KOPT-K1 (cell line): ENCODE results near the gene CTSE.

ENCODE experiments used
- H3K27ac ChIP-seq: fragments of 200-600 bp; sonication (generic); 2 replicates; pipeline ENCODE4 v1.5.1; 2016; ENCODE audit warnings: antibody characterized with exemption, mild to moderate bottlenecking, low read depth, low read length; ENCODE audit not compliant: poor library complexity, severe bottlenecking
- H3K36me3 ChIP-seq: fragments of 200-600 bp; sonication (generic); 2 replicates; pipeline ENCODE4 v1.5.1; 2017; ENCODE audit warnings: antibody characterized with exemption, mild to moderate bottlenecking, low read length, moderate library complexity; ENCODE audit not compliant: insufficient read depth
- H3K9me3 ChIP-seq: fragments of 200-600 bp; sonication (generic); 2 replicates; pipeline ENCODE4 v1.5.1; 2017; ENCODE audit warnings: antibody characterized with exemption, low read length, mild to moderate bottlenecking; ENCODE audit not compliant: insufficient read depth, poor library complexity, severe bottlenecking

The CTSE gene

DNA sequence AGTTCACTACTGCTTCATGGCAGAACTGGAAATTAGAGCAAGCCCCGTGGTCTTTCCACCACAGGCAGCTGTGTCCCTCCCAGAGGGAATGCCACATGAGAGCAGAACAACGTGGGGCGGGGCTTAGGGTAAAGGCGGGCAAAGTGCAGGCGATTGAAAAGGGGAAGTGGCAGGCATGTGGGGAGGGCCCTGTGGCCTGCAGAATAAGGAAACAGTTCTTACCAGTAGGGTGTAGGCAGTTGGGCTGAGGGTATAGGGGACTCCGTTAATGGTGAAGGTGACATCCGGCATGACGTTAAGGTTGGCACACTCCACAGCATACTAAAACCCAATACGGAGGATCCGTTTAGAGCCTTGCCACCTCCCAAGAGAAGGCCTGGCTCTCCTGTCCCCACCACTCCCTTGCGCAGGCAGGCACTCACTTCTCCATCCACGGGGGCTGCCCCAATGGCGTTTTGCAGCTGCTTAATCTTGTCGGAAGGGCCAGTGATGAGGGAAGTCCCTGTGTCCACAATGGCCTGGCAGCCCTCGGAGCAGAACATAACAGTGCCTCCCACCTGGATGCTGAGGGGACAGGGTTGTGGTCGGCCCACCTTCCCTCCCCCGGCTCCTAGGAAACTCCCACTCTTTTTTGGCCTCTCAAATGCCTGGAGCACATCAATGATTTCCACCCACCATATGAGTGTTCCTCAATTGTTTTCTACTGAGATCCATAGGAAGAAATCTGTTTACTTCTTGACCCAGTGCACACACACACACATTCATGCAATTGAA is 11.4 kb downstream of the CTSE start:
- no peaks in the 10 kb centered on the region for H3K36me3 ChIP-seq
- peak overlapping the region; percentile 84 for H3K27ac ChIP-seq
- no peaks in the 10 kb centered on the region for H3K9me3 ChIP-seq

DNA sequence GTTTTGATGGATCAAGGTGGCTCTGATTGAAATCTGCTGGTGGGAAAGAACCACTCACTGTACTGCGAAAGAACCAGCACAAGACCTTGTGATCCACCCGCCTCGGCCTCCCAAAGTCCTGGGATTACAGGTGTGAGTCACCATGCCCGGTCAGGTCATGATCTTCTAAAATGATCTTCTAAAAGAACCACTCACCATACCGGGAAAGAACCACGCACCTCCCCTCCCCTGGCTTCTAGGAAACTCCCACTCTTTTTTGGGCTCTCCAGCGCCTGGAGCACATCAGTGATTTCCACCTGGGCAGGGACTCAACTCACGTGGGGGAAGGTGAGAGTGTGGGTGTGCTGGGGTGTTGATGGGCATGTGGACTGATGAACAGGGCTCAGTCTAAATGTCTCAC is 12.6 kb downstream of the CTSE start:
- peak overlapping the region; percentile 84 for H3K27ac ChIP-seq
- no peaks in the 10 kb centered on the region for H3K36me3 ChIP-seq
- H3K9me3 ChIP-seq, result no peaks in the 10 kb centered on the region

DNA sequence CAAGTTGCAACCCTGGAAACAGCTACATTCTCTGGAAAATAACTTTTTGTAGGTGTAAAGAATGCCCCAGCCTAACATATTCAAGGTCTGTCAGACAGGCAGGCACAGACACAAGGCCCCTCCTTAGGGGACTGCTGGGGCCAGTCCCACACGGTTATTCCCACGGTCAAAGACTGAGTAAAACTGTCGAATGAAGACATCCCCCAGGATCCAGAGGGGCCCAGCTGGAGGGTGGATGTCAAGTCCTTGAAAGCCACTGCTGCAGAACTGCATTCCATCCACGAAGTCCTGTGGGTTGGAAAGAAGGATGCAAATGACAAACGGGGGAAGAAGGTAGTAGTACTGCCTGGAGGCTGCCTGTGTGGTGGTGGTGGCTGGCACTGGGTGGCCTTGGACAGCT is 13.6 kb downstream of the CTSE start:
- H3K36me3 ChIP-seq, result no peaks in the 10 kb centered on the region
- no peak overlapping the region for H3K27ac ChIP-seq
- no peaks in the 10 kb centered on the region for H3K9me3 ChIP-seq

DNA sequence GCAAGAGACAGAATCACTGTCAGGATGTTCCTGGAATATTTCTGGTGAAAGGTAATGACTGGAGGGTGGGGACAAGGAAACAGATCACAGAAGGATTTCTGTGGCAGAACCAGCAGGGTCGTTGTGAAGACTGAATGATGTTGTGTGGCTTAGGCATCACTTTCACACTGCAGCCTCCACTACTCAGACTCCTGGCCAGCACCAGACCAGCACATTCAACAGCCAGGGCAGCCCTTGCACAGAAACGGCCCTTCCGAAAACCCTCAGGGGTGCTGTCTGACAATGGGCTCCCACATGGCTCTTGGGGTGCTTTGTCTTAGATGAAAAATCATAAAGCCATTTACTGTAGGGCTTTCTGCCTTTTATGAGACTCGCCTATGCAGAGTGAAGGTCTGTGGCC is 16.7 kb downstream of the CTSE start:
- H3K36me3 ChIP-seq, result no peaks in the 10 kb centered on the region
- H3K27ac ChIP-seq, result no peak overlapping the region
- H3K9me3 ChIP-seq, result no peaks in the 10 kb centered on the region

DNA sequence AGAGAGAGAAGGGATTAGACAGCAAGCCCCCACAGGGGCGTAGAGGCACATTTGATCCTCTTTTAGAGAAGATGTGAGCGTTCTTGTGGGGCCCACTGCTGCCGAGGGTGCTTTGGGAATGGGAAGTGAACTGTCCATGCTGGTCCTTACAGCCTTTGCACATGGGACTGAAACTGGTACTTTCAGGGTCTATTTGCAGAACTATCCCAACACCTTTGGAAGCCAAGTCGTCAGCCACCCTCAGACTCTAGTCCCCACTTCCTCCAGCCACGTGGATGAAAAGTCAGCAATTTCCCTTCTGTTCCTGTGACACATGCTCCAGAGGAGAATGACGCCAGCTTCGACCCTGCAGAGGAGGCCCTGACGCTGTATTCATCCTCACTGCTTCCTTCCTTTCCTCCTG is 17.9 kb downstream of the CTSE start:
- no peak overlapping the region for H3K27ac ChIP-seq
- H3K36me3 ChIP-seq, result no peaks in the 10 kb centered on the region
- no peaks in the 10 kb centered on the region for H3K9me3 ChIP-seq

DNA sequence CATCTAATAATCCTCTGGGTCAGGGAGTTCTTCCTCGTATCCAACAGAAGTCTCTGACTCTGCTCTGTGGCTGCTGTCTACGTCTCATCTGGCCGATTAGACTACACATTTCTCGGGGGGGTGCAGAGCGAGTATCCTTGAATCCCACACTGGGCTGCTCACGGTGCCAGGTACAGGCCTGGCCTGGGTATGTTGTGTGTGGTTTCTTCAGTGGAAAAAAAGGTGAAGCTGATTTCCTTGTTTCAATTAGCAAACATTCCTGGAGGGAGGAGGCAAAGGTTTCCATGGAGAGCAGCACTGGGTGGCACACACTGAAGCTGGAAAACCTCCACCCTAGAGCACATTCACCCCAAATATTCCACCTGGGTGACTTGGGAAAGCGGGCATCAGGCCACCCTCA is 18.5 kb downstream of the CTSE start:
- Histone ChIP-seq H3K27ac (no peak overlapping the region), H3K9me3 (no peaks in the 10 kb centered on the region), H3K36me3 (no peaks in the 10 kb centered on the region)

DNA sequence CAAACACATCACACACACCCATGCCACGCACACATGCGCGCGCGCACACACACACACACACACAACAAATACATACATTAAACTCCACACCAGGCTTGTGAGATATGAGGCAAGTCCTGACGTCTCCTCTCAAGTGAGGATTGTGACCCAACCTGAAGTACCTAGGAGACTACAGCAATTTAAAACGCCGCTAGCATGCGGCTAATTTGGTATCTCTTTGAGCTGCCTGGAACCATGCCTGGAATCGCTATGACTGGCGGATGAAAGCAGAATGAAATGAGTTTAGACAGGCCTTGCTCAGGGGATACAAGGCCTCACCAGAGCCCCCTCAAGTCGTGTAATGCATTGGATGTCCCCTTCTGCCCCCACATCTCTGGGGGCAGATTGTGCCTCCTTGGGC is 18.9 kb downstream of the CTSE start:
- no peaks in the 10 kb centered on the region for H3K9me3 ChIP-seq
- H3K27ac ChIP-seq, result no peak overlapping the region
- H3K36me3 ChIP-seq, result no peaks in the 10 kb centered on the region

DNA sequence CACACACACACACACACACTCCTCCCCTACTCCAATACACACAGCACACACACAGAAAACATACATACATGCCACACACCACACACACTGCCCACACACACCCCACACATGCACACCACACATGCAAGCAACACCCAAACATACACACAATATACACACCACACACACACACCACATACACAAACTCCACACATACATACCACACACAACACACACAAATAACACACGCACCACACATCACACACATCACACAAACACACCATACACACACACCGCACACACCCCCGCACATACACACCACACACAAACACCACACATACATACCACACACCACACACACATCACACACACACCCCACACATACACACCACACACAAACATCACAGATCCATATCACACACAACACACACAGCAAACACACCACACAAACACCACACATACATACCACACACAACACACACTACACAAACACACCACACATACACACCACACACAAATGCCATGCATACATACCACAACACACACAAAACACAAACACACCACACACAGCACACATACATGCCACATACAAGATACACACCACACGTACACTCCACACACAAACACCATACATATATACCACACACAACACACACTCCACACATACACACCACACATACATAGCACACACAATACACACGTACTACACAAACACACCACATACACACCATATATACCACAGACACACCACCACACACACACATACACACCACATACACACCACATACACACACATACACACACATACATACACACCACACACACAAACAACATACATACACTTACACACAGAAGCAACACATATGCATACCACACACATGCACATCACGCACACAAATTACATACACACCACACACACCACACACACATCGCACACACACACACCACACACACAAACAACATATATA is 19.6 kb downstream of the CTSE start:
- H3K36me3 ChIP-seq, result no peaks in the 10 kb centered on the region
- H3K9me3 ChIP-seq, result no peaks in the 10 kb centered on the region
- no peak overlapping the region for H3K27ac ChIP-seq

DNA sequence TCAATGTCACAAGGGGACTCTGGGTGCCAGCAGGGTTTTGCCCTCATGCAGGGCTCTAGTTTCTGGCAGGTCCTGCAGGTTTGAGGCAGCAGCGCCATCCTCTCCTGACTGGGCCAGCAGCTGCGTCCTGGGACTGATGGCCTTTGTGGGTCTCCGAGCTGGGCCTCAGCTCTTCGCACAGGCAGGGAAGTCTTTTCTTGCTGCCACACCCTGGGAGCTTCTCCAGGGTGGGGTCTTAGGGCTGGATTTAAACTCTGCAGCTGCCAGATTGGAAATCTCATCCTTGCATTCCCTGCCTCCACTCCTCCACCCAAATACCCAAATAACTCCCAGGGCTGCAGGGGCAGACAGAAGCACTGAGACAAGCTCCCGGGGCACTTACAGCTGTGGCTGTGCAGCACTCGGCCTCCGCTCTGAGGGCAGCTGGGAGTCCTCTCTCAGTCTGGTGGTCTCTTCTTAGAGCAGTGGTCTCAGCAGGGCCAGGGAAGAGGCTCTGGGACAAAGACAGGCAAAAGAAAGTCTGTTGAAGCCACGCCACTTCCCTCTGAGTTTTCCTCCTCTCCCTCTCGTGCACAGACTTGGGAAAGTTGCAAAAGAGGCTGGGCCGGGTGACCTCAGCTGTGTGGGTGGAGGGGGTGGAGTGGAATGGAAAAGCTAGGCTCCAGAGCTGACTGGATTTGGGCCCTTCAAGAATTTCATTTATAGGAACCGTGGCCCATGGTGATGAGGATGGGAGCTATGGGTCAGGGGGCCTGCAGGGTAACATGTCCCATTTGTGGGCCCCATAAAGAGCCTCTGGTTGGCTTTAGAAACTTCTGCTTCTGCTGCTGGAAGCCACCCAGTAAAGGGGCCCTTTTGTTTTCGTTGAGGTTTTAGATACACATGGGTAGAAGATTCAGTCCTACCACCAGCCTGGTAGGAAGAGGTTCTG is 20.6 kb downstream of the CTSE start, which contains the start of gene RAB7B:
RAB7B (minus strand) TSS at position 525 of the 931 bp plus-strand sequence. CDS start 9,260 bp downstream, outside the sequence.
- Histone ChIP-seq H3K9me3 (no peaks in the 10 kb centered on the region), H3K27ac (no peak within 1 kb of the TSS), H3K36me3 (no peaks in the 10 kb centered on the region)

DNA sequence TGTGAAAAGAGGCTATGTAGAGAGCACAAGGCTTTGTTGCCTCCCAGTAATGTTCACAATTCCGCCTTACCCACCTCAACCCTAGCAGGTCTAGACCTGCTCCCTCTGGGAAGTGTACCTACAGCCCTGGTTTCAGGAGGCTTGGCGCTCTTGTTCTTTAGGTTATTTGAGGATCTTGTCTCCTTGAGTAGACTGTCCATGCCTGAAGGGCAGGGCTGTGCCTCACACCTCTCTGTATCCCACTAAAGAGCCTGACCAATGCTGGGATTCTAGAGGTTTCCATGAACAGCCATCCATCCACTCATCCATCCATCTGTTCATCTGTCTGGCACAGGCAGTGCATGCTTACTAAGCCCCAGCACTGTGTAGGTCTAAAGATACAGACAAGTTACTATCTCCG is 21.5 kb downstream of the CTSE start:
- Histone ChIP-seq H3K9me3 (no peaks in the 10 kb centered on the region), H3K27ac (no peak overlapping the region), H3K36me3 (no peaks in the 10 kb centered on the region)

DNA sequence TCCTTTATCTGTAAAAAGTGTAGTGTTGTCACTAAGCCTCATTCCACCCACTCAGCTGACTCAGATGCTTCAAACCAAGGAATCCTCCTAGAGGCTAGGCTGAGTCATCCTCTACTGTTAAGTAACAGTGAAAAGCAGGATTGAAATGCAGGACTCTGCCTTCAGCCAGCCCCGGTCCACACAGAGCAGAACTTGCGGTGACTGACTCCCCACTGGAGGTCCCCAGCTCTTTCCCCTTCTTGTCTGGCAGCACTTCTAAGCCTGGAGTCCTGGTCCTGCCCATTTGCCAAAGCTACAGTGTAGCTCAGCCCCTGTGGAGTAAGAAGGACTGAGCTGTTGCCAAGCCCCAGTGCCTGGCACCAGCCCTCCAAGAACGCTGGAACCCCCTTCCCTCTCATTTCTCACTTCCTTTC is 22.2 kb downstream of the CTSE start:
- no peaks in the 10 kb centered on the region for H3K9me3 ChIP-seq
- no peak overlapping the region for H3K27ac ChIP-seq

DNA sequence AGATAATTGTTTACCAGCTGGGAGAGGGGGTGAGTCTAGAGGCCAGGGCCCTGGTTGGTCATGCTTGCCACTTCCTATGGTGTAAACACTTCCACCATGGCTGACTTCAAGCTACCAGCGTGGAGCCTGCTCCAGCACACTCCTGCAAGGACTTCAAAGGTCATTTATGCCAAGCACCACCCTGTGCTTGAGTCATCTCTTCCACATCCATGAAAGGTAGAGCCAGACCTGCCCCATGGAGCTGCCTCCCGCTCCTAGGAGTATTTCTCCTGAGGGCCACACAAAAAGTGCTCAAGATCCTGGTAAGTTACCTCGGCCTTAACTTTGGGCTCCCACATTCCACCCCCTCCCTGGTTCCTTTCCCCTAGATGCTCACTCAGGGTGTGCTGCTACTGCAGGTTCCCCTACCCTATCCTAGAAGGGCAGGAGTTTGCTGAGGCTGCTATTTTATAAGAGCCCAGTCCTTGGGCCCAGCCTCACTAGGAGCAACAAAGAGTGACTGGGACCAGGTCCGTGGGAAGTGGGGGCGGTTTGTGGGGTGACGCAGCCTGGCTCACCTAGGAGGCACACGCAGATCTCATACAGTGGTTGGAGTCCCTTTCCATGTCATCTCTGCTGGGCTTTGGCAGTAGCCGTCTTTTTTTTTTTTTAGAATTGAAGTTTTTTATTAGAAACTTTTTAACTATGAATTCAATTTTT is 22.9 kb downstream of the CTSE start:
- no peak overlapping the region for H3K27ac ChIP-seq
- H3K36me3 ChIP-seq, result no peaks in the 10 kb centered on the region
- no peaks in the 10 kb centered on the region for H3K9me3 ChIP-seq

More for the DNA sequence above, 22.2 kb downstream of the CTSE start:
- H3K36me3 ChIP-seq, result no peaks in the 10 kb centered on the region

DNA sequence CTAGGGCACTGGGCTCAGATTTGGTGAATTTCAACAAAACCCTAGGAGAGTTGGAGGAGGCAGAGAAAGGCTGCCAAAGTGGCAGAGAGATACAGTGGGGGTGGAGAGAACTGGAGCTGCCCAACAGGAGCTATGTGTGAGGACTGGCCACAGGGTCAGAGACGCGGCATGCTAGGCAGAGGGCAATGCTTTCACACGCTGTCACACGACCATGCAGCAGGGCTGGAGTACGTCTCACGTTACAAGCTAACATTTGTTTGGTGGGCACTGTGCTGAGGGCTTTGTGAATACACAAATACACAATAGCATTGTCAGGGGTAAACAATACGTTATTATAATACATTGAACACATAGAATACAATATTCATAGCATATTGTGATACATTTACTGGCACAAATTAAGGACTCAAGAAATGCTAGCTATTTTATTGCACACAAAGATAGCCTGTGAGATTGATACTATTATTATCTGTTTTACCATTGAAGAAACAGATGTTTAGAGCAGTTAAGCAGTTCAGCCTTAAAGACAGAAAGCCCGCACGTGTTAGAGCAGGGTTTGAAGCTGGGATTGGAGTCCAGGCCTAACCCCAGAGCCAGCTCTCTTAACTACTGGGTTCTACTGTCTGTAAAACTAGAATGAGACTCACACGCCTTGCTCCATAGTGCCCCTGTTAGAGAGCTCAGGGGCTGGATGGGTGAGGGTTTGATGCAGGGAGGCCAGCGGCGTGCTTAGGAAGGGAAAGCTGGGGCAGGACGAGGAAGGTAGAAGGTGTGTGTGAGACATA is 25.0 kb downstream of the CTSE start:
- H3K9me3 ChIP-seq, result no peaks in the 10 kb centered on the region
- no peaks in the 10 kb centered on the region for H3K36me3 ChIP-seq
- no peak overlapping the region for H3K27ac ChIP-seq
